CD4-positive, alpha-beta T cell treated with Interleukin-2 at 100 ng/mL for 4 hours (primary cell): ENCODE measurements around the gene SYNGR1.
"Not testable (repeated sequence)": the region's sequence is repeated elsewhere in the genome, so short reads cannot be mapped to it uniquely, and the experiment has no call there.

Experiments
- DNase-seq: peaks from one replicate; pipeline ENCODE4 v3.0.0-alpha.2; 2020; ENCODE audit warnings: low spot score

SYNGR1 gene

GRCh38 chr22:39317084-39317774, 32.6 kb upstream of the SYNGR1 start:
- peak; percentile 68 for DNase-seq

- peak; percentile 28 for DNase-seq
Measured at GRCh38 chr22:39317775-39318506, 31.9 kb upstream of the SYNGR1 start.

- DNase-seq, result peak; percentile 47
Measured at GRCh38 chr22:39318507-39319283, 31.1 kb upstream of the SYNGR1 start.

GRCh38 chr22:39319284-39320022, 30.3 kb upstream of the SYNGR1 start, which contains the start of gene RPL3:
Gene RPL3, minus strand, starts transcription at chr22:39319623. Its CDS starts 26 bp downstream, at chr22:39319597.
- peak; percentile 98 for DNase-seq

- not testable (repeated sequence) for DNase-seq
Measured at GRCh38 chr22:39320616-39321029, 29.2 kb upstream of the SYNGR1 start.

- no peak for DNase-seq
Measured at GRCh38 chr22:39325392-39325932, 24.3 kb upstream of the SYNGR1 start.

- no peak for DNase-seq
Measured at GRCh38 chr22:39327995-39328754, 21.6 kb upstream of the SYNGR1 start.

- not testable (repeated sequence) for DNase-seq
Measured at GRCh38 chr22:39330553-39330952, 19.2 kb upstream of the SYNGR1 start.

- DNase-seq, result no peak
Measured at GRCh38 chr22:39332441-39333064, 17.2 kb upstream of the SYNGR1 start.

- no peak for DNase-seq
Measured at GRCh38 chr22:39336411-39336810, 13.4 kb upstream of the SYNGR1 start.

- not testable (repeated sequence) for DNase-seq
Measured at GRCh38 chr22:39339775-39340174, 10.0 kb upstream of the SYNGR1 start.

GRCh38 chr22:39341179-39341578, 8.6 kb upstream of the SYNGR1 start:
- no peak for DNase-seq

- DNase-seq, result peak; percentile 59
Measured at GRCh38 chr22:39343259-39344045, 6.3 kb upstream of the SYNGR1 start.

- no peak for DNase-seq
Measured at GRCh38 chr22:39344046-39344390, 5.8 kb upstream of the SYNGR1 start.

GRCh38 chr22:39345231-39345630, 4.6 kb upstream of the SYNGR1 start:
- DNase-seq, result no peak

- no peak for DNase-seq
Measured at GRCh38 chr22:39348909-39349505, 784 bp upstream of the SYNGR1 start.

GRCh38 chr22:39349506-39349966, 255 bp upstream of the SYNGR1 start:
- no peak for DNase-seq

- DNase-seq, result no peak
Measured at GRCh38 chr22:39350757-39351688, 1.2 kb downstream of the SYNGR1 start.
